K562 (cell line): Measurements from ENCODE around the gene MIDN. TPM values are rescaled to one million over a fixed set of nuclear protein-coding genes. Genes with fewer than 3 reads are reported as not detected.

Experiments used
- CEBPB ChIP-seq: fragments of 450-650 bp; IDR thresholded peaks from 2 replicates; pipeline ENCODE4 v1.6.1; 2016; ENCODE audit warnings: missing genetic modification characterization, missing compliant biosample characterization
- DMBX1 ChIP-seq: fragments of 250-450 bp; sonication (Bioruptor Pico); IDR thresholded peaks from 2 replicates; pipeline ENCODE4 v1.8.0; 2022; ENCODE audit warnings: inconsistent platforms, mild to moderate bottlenecking, moderate library complexity, borderline replicate concordance
- E2F8 ChIP-seq: fragments of 450-650 bp; IDR thresholded peaks from 2 replicates; pipeline ENCODE4 v1.7.1; 2018; ENCODE audit warnings: mild to moderate bottlenecking, low read depth; ENCODE audit not compliant: partially characterized antibody
- FOSL1 ChIP-seq: fragments of 200-800 bp; sonication (Bioruptor generic); conservative IDR thresholded peaks from 2 replicates; pipeline ENCODE4 v1.6.1; 2016; ENCODE audit warnings: missing genetic modification characterization, missing compliant biosample characterization
- MAFF ChIP-seq: IDR thresholded peaks from 2 replicates; pipeline ENCODE4 v1.6.1; 2012; ENCODE audit warnings: low read length, improper control_type of control experiment
- MAX ChIP-seq: sonication (generic); formaldehyde crosslinking; IDR thresholded peaks from 2 replicates; pipeline ENCODE4 v1.9.0; 2022; ENCODE audit warnings: mild to moderate bottlenecking, missing genetic modification reagents
- MLX ChIP-seq, 2 experiments: fragments of 450-650 bp in 1 of 2; sonication (generic) in 1 of 2; formaldehyde crosslinking; conservative IDR thresholded peaks; 2 replicates each; pipeline versions ENCODE4 v1.4.0 to v1.8.1; 2020 to 2022; ENCODE audit warnings: mild to moderate bottlenecking in 1 of 2, missing genetic modification reagents in 1 of 2
- MYC ChIP-seq, 2 experiments: fragments of 250-450 bp in 1 of 2; sonication (Bioruptor Pico) in 1 of 2; IDR thresholded peaks; 2 replicates each; pipeline versions ENCODE4 v1.5.1 to v1.6.1; 2012 to 2021; ENCODE audit warnings: low read depth in 2 of 2, borderline replicate concordance in 1 of 2, improper control_type of control experiment in 1 of 2, low read length in 1 of 2, mild to moderate bottlenecking in 1 of 2, moderate library complexity in 1 of 2
- NUFIP1 ChIP-seq: fragments of 450-650 bp; IDR thresholded peaks from 2 replicates; pipeline ENCODE4 v1.6.1; 2018; ENCODE audit not compliant: partially characterized antibody
- PCBP2 ChIP-seq: fragments of 200-400 bp; formaldehyde crosslinking; IDR thresholded peaks from 2 replicates; pipeline ENCODE4 v1.6.1; 2018; ENCODE audit warnings: low read length, low read depth, mild to moderate bottlenecking, moderate library complexity; ENCODE audit not compliant: poor library complexity, severe bottlenecking
- POLR2B ChIP-seq: fragments of 450-650 bp; IDR thresholded peaks from 2 replicates; pipeline ENCODE4 v1.6.1; 2018; ENCODE audit warnings: low read depth; ENCODE audit not compliant: partially characterized antibody
- PREB ChIP-seq: sonication (generic); formaldehyde crosslinking; IDR thresholded peaks from 2 replicates; pipeline ENCODE4 v1.8.1; 2023; ENCODE audit warnings: mild to moderate bottlenecking, missing genetic modification reagents
- RFX7 ChIP-seq: fragments of 250-450 bp; sonication (Bioruptor Pico); IDR thresholded peaks from 2 replicates; pipeline ENCODE4 v1.5.1; 2021; ENCODE audit warnings: mild to moderate bottlenecking
- RHOXF2B ChIP-seq: fragments of 250-450 bp; sonication (Bioruptor Pico); conservative IDR thresholded peaks from 2 replicates; pipeline ENCODE4 v1.5.1; 2021
- TAF7 ChIP-seq: fragments of 450-650 bp; IDR thresholded peaks from 2 replicates; pipeline ENCODE4 v1.6.1; 2016; ENCODE audit warnings: missing genetic modification characterization, missing compliant biosample characterization
- TCFL5 ChIP-seq: fragments of 250-450 bp; sonication (Bioruptor Pico); conservative IDR thresholded peaks from 2 replicates; pipeline ENCODE4 v1.6.1; 2021; ENCODE audit warnings: mild to moderate bottlenecking, moderate library complexity, matching md5 sums
- ZBTB17 ChIP-seq: fragments of 450-650 bp; formaldehyde crosslinking; IDR thresholded peaks from 2 replicates; pipeline ENCODE4 v1.4.0; 2020; ENCODE audit warnings: mild to moderate bottlenecking
- ZBTB26 ChIP-seq: fragments of 450-650 bp; formaldehyde crosslinking; IDR thresholded peaks from 2 replicates; pipeline ENCODE4 v1.4.0; 2022; ENCODE audit warnings: missing genetic modification characterization
- ZNF165 ChIP-seq: fragments of 250-450 bp; sonication (Bioruptor Pico); IDR thresholded peaks from 2 replicates; pipeline ENCODE4 v1.4.0; 2020; ENCODE audit warnings: borderline replicate concordance
- ZNF175 ChIP-seq: fragments of 200-800 bp; sonication (Bioruptor generic); IDR thresholded peaks from 2 replicates; pipeline ENCODE4 v1.6.1; 2016; ENCODE audit warnings: low read depth, mild to moderate bottlenecking, missing genetic modification characterization, missing compliant biosample characterization
- ZNF212 ChIP-seq: fragments of 450-650 bp; formaldehyde crosslinking; IDR thresholded peaks from 2 replicates; pipeline ENCODE4 v1.4.0; 2020; ENCODE audit warnings: mild to moderate bottlenecking
- ZNF431 ChIP-seq: sonication (generic); formaldehyde crosslinking; IDR thresholded peaks from 2 replicates; pipeline ENCODE4 v1.8.0; 2022; ENCODE audit warnings: mild to moderate bottlenecking, missing genetic modification reagents
- ZNF444 ChIP-seq: fragments of 250-450 bp; sonication (Bioruptor Pico); IDR thresholded peaks from 2 replicates; pipeline ENCODE4 v1.4.0; 2020; ENCODE audit warnings: mild to moderate bottlenecking, moderate library complexity
- polyA plus RNA-seq, 8 experiments: library from polyadenylated mRNA; depleted of rRNA in 4 of 8; stranded (reverse) in 5 of 8; unstranded in 3 of 8; fragments of >200 nt; fragmentation: Nextera tagmentation in 2 of 8; fragmentation: Illumina TruSeq in 1 of 8; extraction: Ambion mirVana in 2 of 8; extraction: Trizol in 1 of 8; gene quantifications; 2 replicates each; pipeline versions ENCODE4 v1.2.1 to v1.2.3, GENCODE V29; 2011 to 2014; ENCODE audit warnings: inconsistent platforms in 1 of 8, missing spikeins in 1 of 8
- total RNA-seq, 7 experiments: library from RNA; depleted of rRNA in 6 of 7; stranded (reverse); fragments of >200 nt in 6 of 7; fragmentation: Illumina TruSeq in 2 of 7; extraction: Trizol in 2 of 7; gene quantifications; 2 replicates each; pipeline versions ENCODE4 v1.2.1 to v1.2.3, GENCODE V29; 2011 to 2021; ENCODE audit warnings: low replicate concordance in 1 of 7

Gene MIDN
- total and polyA plus RNA-seq, 9 of the 15 experiments (the other 6 are each of a cell fraction or from before 2014, with no cell fraction given) = 0.17 to 120 (median 10.1) TPM

GRCh38 chr19:1248786-1249297 lies 459 bp downstream of the MIDN start (continued):
- no peak for TF ChIP-seq MAFF
- no peak for TF ChIP-seq E2F8
- TF ChIP-seq ZNF175 = peak; percentile 72; the same call in 1 of the 2 replicates
- no peak for TF ChIP-seq POLR2B
- TF ChIP-seq ZBTB17 (CRISPR knock-in tag) = peak; percentile 34; the same call in 1 of the 2 replicates
- no peak for TF ChIP-seq MLX (CRISPR knock-in tag; conservative IDR thresholded peaks at IDR 0.05)
- TF ChIP-seq ZNF444 (CRISPR knock-in tag) = no peak
- TF ChIP-seq ZNF165 = no peak
- no peak for TF ChIP-seq NUFIP1
- TF ChIP-seq FOSL1 = peak; percentile 97
- no peak for TF ChIP-seq TAF7 (tag)
- no peak for TF ChIP-seq PREB (CRISPR knock-in tag)
- TF ChIP-seq CEBPB = no peak
- TF ChIP-seq ZBTB26 (CRISPR knock-in tag) = no peak
- TF ChIP-seq RHOXF2B = no peak
- TF ChIP-seq PCBP2 = no peak
- no peak for TF ChIP-seq ZNF212 (CRISPR knock-in tag)
- no peak for TF ChIP-seq ZNF431 (CRISPR knock-in tag)
- no peak for TF ChIP-seq RFX7 (CRISPR knock-in tag)
- TF ChIP-seq TCFL5 (CRISPR knock-in tag) = no peak
- peak; percentile 16; the same call in 1 of the 2 replicates for TF ChIP-seq MAX (CRISPR knock-in tag)
- TF ChIP-seq DMBX1 (CRISPR knock-in tag) = peak; percentile 40; the same call in 1 of the 2 replicates
- no peak; the same call in 1 of the 2 replicates for TF ChIP-seq MYC (IDR thresholded peaks at IDR 0.05; ENCODE audit: low read depth, low read length)
- TF ChIP-seq MYC (CRISPR knock-in tag; IDR thresholded peaks at IDR 0.05; ENCODE audit: borderline replicate concordance, low read depth) = no peak
